Effector memory CD8-positive, alpha-beta T cell (primary cell): Measurements from ENCODE around the gene AFAP1L1.

Source experiments
- ATAC-seq: fragments of 150-1000 bp; cut with Tn5 transposase; replicated peaks from 2 replicates; pipeline ENCODE4 v1.10.0; 2021; ENCODE audit warnings: mild to moderate bottlenecking, moderate library complexity
- DNase-seq, 3 experiments: peaks; one replicate each; pipeline ENCODE4 v3.0.0; 2021
- H3K27ac Mint-ChIP-seq, 2 donors: one replicate each; pipeline ENCODE4 v1.8.0; 2022; ENCODE audit warnings: mild to moderate bottlenecking in 2 of 2, mixed read lengths in 2 of 2, moderate library complexity in 2 of 2
- H3K27me3 Mint-ChIP-seq, 2 donors: one replicate each; pipeline ENCODE4 v1.8.0; 2022; ENCODE audit warnings: mixed read lengths in 2 of 2
- H3K36me3 Mint-ChIP-seq: one replicate; pipeline ENCODE4 v1.8.0; 2022; ENCODE audit warnings: mild to moderate bottlenecking, moderate library complexity, mixed read lengths; ENCODE audit not compliant: insufficient read depth
- H3K4me1 Mint-ChIP-seq, 2 donors: one replicate each; pipeline ENCODE4 v1.8.0; 2022; ENCODE audit warnings: low read depth in 2 of 2, mixed read lengths in 2 of 2
- H3K4me3 Mint-ChIP-seq, 2 donors: one replicate each; pipeline ENCODE4 v1.8.0; 2022; ENCODE audit warnings: mild to moderate bottlenecking in 2 of 2, mixed read lengths in 2 of 2, moderate library complexity in 2 of 2
- H3K9me3 Mint-ChIP-seq, 2 donors: one replicate each; pipeline ENCODE4 v1.8.0; 2022; ENCODE audit warnings: mixed read lengths in 2 of 2

AFAP1L1 gene

GRCh38 chr5:149358294-149358651 is 86.6 kb downstream of the AFAP1L1 start:
- DNase-seq (peak; percentile 16 to 26 (median 23)), ATAC-seq (peak; percentile 34)
- peak overlapping the region; percentile 95 for H3K4me3 Mint-ChIP-seq
- H3K27ac Mint-ChIP-seq: peak overlapping the region; percentile 88 to 95
- no peaks in the 10 kb centered on the region for H3K9me3 Mint-ChIP-seq
- peaks cover 37 to 41% of the 10 kb centered on the region in 2 donors for H3K4me1 Mint-ChIP-seq
- H3K27me3 Mint-ChIP-seq: no peaks in the 10 kb centered on the region
- peaks cover 30% of the 10 kb centered on the region for H3K36me3 Mint-ChIP-seq

- H3K27ac Mint-ChIP-seq: peak overlapping the region; percentile 88 to 95
- no peaks in the 10 kb centered on the region for H3K9me3 Mint-ChIP-seq
- peaks cover 26% of the 10 kb centered on the region for H3K36me3 Mint-ChIP-seq
- no peaks in the 10 kb centered on the region for H3K27me3 Mint-ChIP-seq
- DNase-seq (no peak), ATAC-seq (no peak)
- H3K4me1 Mint-ChIP-seq: peaks cover 37 to 41% of the 10 kb centered on the region in 2 donors
- peak overlapping the region; percentile 95 for H3K4me3 Mint-ChIP-seq
Measured at GRCh38 chr5:149358868-149359495, 87.3 kb downstream of the AFAP1L1 start.

GRCh38 chr5:149360272-149360671 is 88.6 kb downstream of the AFAP1L1 start:
- H3K9me3 Mint-ChIP-seq: no peaks in the 10 kb centered on the region
- peaks cover 33 to 35% of the 10 kb centered on the region in 2 donors for H3K4me1 Mint-ChIP-seq
- H3K27ac Mint-ChIP-seq: peak overlapping the region; percentile 72 to 88
- DNase-seq (no peak), ATAC-seq (no peak)
- H3K4me3 Mint-ChIP-seq: peak overlapping the region in 1 of 2 donors; percentile 25
- peaks cover 20% of the 10 kb centered on the region for H3K36me3 Mint-ChIP-seq
- H3K27me3 Mint-ChIP-seq: no peaks in the 10 kb centered on the region

GRCh38 chr5:149362541-149362940 is 90.9 kb downstream of the AFAP1L1 start:
- H3K36me3 Mint-ChIP-seq: peaks cover 10% of the 10 kb centered on the region
- no peak for ATAC-seq
- H3K4me3 Mint-ChIP-seq: no peak overlapping the region
- H3K27me3 Mint-ChIP-seq: no peaks in the 10 kb centered on the region
- no peak overlapping the region for H3K27ac Mint-ChIP-seq
- H3K4me1 Mint-ChIP-seq: peaks cover 33 to 38% of the 10 kb centered on the region in 2 donors
- DNase-seq: no peak
- H3K9me3 Mint-ChIP-seq: no peaks in the 10 kb centered on the region

- Mint-ChIP-seq H3K27ac (no peak overlapping the region), H3K4me3 (no peak overlapping the region), H3K27me3 (no peaks in the 10 kb centered on the region), H3K36me3 (peaks cover 8% of the 10 kb centered on the region), H3K9me3 (no peaks in the 10 kb centered on the region), H3K4me1 (peaks cover 33 to 34% of the 10 kb centered on the region in 2 donors)
- DNase-seq (no peak), ATAC-seq (no peak)
Measured at GRCh38 chr5:149363358-149363757, 91.7 kb downstream of the AFAP1L1 start.

GRCh38 chr5:149363936-149364335 is 92.3 kb downstream of the AFAP1L1 start:
- ATAC-seq (no peak), DNase-seq (no peak)
- peaks cover 8% of the 10 kb centered on the region for H3K36me3 Mint-ChIP-seq
- no peaks in the 10 kb centered on the region for H3K27me3 Mint-ChIP-seq
- no peak overlapping the region for H3K27ac Mint-ChIP-seq
- H3K4me3 Mint-ChIP-seq: no peak overlapping the region
- H3K4me1 Mint-ChIP-seq: peaks cover 27 to 28% of the 10 kb centered on the region in 2 donors
- no peaks in the 10 kb centered on the region for H3K9me3 Mint-ChIP-seq

GRCh38 chr5:149364719-149365118 is 93.1 kb downstream of the AFAP1L1 start:
- Mint-ChIP-seq H3K27ac (peak overlapping the region in 1 of 2 donors; percentile 1), H3K4me3 (no peak overlapping the region), H3K36me3 (peaks cover 4% of the 10 kb centered on the region), H3K4me1 (peaks cover 22 to 25% of the 10 kb centered on the region in 2 donors), H3K27me3 (no peaks in the 10 kb centered on the region), H3K9me3 (no peaks in the 10 kb centered on the region)
- ATAC-seq (no peak), DNase-seq (no peak)

- no peak for DNase-seq
- Mint-ChIP-seq H3K9me3 (no peaks in the 10 kb centered on the region), H3K27ac (peak overlapping the region in 1 of 2 donors; percentile 1), H3K4me3 (no peak overlapping the region), H3K36me3 (peaks cover 2% of the 10 kb centered on the region), H3K27me3 (no peaks in the 10 kb centered on the region), H3K4me1 (peaks cover 15 to 18% of the 10 kb centered on the region in 2 donors)
- no peak for ATAC-seq
Measured at GRCh38 chr5:149365418-149365817, 93.8 kb downstream of the AFAP1L1 start.

GRCh38 chr5:149366169-149366729 is 94.6 kb downstream of the AFAP1L1 start:
- Mint-ChIP-seq H3K27ac (no peak overlapping the region), H3K9me3 (no peaks in the 10 kb centered on the region), H3K36me3 (peaks cover 2% of the 10 kb centered on the region), H3K4me1 (peaks cover 9 to 14% of the 10 kb centered on the region in 2 donors), H3K27me3 (no peaks in the 10 kb centered on the region), H3K4me3 (no peak overlapping the region)
- DNase-seq: no peak
- ATAC-seq: no peak

GRCh38 chr5:149367249-149367971 is 95.8 kb downstream of the AFAP1L1 start:
- no peaks in the 10 kb centered on the region for H3K9me3 Mint-ChIP-seq
- H3K27me3 Mint-ChIP-seq: no peaks in the 10 kb centered on the region
- H3K27ac Mint-ChIP-seq: peak overlapping the region in 1 of 2 donors; percentile 31
- peaks cover 9 to 17% of the 10 kb centered on the region in 2 donors for H3K4me1 Mint-ChIP-seq
- H3K4me3 Mint-ChIP-seq: no peak overlapping the region
- peaks cover 2% of the 10 kb centered on the region for H3K36me3 Mint-ChIP-seq
- ATAC-seq (peak; percentile 71), DNase-seq (peak; percentile 42 to 49 (median 48))

GRCh38 chr5:149367972-149368645 is 96.5 kb downstream of the AFAP1L1 start:
- Mint-ChIP-seq H3K36me3 (peaks cover 2% of the 10 kb centered on the region), H3K4me3 (no peak overlapping the region), H3K27ac (peak overlapping the region in 1 of 2 donors; percentile 46), H3K9me3 (no peaks in the 10 kb centered on the region), H3K4me1 (peaks cover 9 to 14% of the 10 kb centered on the region in 2 donors), H3K27me3 (no peaks in the 10 kb centered on the region)
- ATAC-seq (no peak), DNase-seq (no peak)

- ATAC-seq: no peak
- no peak overlapping the region for H3K27ac Mint-ChIP-seq
- H3K4me1 Mint-ChIP-seq: peaks cover 9 to 14% of the 10 kb centered on the region in 2 donors
- no peak overlapping the region for H3K4me3 Mint-ChIP-seq
- no peaks in the 10 kb centered on the region for H3K9me3 Mint-ChIP-seq
- no peaks in the 10 kb centered on the region for H3K36me3 Mint-ChIP-seq
- H3K27me3 Mint-ChIP-seq: no peaks in the 10 kb centered on the region
- DNase-seq: no peak
Measured at GRCh38 chr5:149370878-149371277, 99.2 kb downstream of the AFAP1L1 start.

- H3K9me3 Mint-ChIP-seq: no peaks in the 10 kb centered on the region
- H3K4me3 Mint-ChIP-seq: no peak overlapping the region
- ATAC-seq: peak; percentile 94
- H3K4me1 Mint-ChIP-seq: peaks cover 9 to 14% of the 10 kb centered on the region in 2 donors
- no peak overlapping the region for H3K27ac Mint-ChIP-seq
- no peaks in the 10 kb centered on the region for H3K36me3 Mint-ChIP-seq
- DNase-seq: peak; percentile 62 to 65 (median 64)
- H3K27me3 Mint-ChIP-seq: no peaks in the 10 kb centered on the region
Measured at GRCh38 chr5:149371296-149371962, 99.8 kb downstream of the AFAP1L1 start.
